Liver (tissue), 9 donors: Measurements from ENCODE around the gene DIPK1A. TPM values are rescaled to one million over a fixed set of nuclear protein-coding genes. Genes with fewer than 3 reads are reported as not detected.
"Not testable (repeated sequence)": the region's sequence is repeated elsewhere in the genome, so short reads cannot be mapped to it uniquely, and the experiment has no call there.

Experiments used
- DNase-seq: peaks from one replicate; pipeline ENCODE4 v3.0.0-alpha.2; 2017; ENCODE audit warnings: low spot score
- H3K27ac ChIP-seq, 2 donors: one replicate each; pipeline ENCODE4 v1.7.0; 2013; ENCODE audit warnings: inconsistent platforms in 2 of 2, low read length in 2 of 2, control low read depth in 1 of 2, low read depth in 1 of 2, mild to moderate bottlenecking in 1 of 2
- H3K27me3 ChIP-seq, 4 donors: one replicate each; pipeline versions ENCODE4 v1.6.1 to v1.7.0; 2013; ENCODE audit warnings: low read length in 3 of 4, inconsistent platforms in 1 of 4, mild to moderate bottlenecking in 1 of 4, moderate library complexity in 1 of 4; ENCODE audit not compliant: control insufficient read depth in 4 of 4, insufficient read depth in 4 of 4
- H3K36me3 ChIP-seq, 4 donors: one replicate each; pipeline versions ENCODE4 v1.6.1 to v1.7.0; 2013; ENCODE audit warnings: low read length in 3 of 4, mild to moderate bottlenecking in 3 of 4, low read depth in 1 of 4, moderate library complexity in 1 of 4; ENCODE audit not compliant: control insufficient read depth in 4 of 4, insufficient read depth in 3 of 4
- H3K4me1 ChIP-seq, 4 donors: one replicate each; pipeline versions ENCODE4 v1.6.1 to v1.7.0; 2013; ENCODE audit warnings: low read length in 3 of 4, mild to moderate bottlenecking in 3 of 4, moderate library complexity in 1 of 4; ENCODE audit not compliant: control insufficient read depth in 4 of 4, insufficient read depth in 4 of 4
- H3K4me3 ChIP-seq, 3 donors: one replicate each; pipeline versions ENCODE4 v1.6.1 to v1.7.0; 2013; ENCODE audit warnings: low read length in 3 of 3, control low read depth in 1 of 3, low read depth in 1 of 3, mild to moderate bottlenecking in 1 of 3
- H3K9ac ChIP-seq, 2 donors: one replicate each; pipeline ENCODE4 v1.7.0; 2013; ENCODE audit warnings: low read length in 2 of 2, mild to moderate bottlenecking in 2 of 2, moderate library complexity in 2 of 2, control low read depth in 1 of 2, low read depth in 1 of 2
- H3K9me3 ChIP-seq, 4 donors: one replicate each; pipeline versions ENCODE4 v1.6.1 to v1.7.0; 2013; ENCODE audit warnings: low read length in 3 of 4; ENCODE audit not compliant: control insufficient read depth in 4 of 4
- CTCF ChIP-seq: fragments of 150-350 bp; IDR thresholded peaks from 2 replicates; pipeline ENCODE4 v1.5.1; 2017; ENCODE audit warnings: improper control_type of control experiment, low read depth, low read length; ENCODE audit not compliant: missing input control
- FOXA1 ChIP-seq: IDR thresholded peaks from 2 replicates; pipeline ENCODE4 v1.6.1; 2016; ENCODE audit warnings: antibody characterized with exemption
- FOXA2 ChIP-seq: IDR thresholded peaks from 2 replicates; pipeline ENCODE4 v1.6.1; 2016; ENCODE audit warnings: antibody characterized with exemption
- HNF4A ChIP-seq, 2 donors: conservative IDR thresholded peaks; 2 replicates each; pipeline ENCODE4 v1.6.1; 2016; ENCODE audit warnings: antibody characterized with exemption in 2 of 2, mild to moderate bottlenecking in 2 of 2
- HNF4G ChIP-seq: IDR thresholded peaks from 2 replicates; pipeline ENCODE4 v1.6.1; 2016; ENCODE audit warnings: antibody characterized with exemption
- MAX ChIP-seq: IDR thresholded peaks from 2 replicates; pipeline ENCODE4 v1.6.1; 2016; ENCODE audit warnings: antibody characterized with exemption
- RAD21 ChIP-seq, 2 donors: IDR thresholded peaks; 2 replicates each; pipeline ENCODE4 v1.6.1; 2016; ENCODE audit warnings: antibody characterized with exemption in 2 of 2, mild to moderate bottlenecking in 2 of 2
- REST ChIP-seq: IDR thresholded peaks from 2 replicates; pipeline ENCODE4 v1.6.1; 2016; ENCODE audit warnings: antibody characterized with exemption, mild to moderate bottlenecking
- RXRA ChIP-seq, 2 donors: IDR thresholded peaks; 2 replicates each; pipeline ENCODE4 v1.6.1; 2017 to 2018; ENCODE audit warnings: antibody characterized with exemption in 2 of 2, mild to moderate bottlenecking in 1 of 2
- SP1 ChIP-seq: IDR thresholded peaks from 2 replicates; pipeline ENCODE4 v1.6.1; 2018; ENCODE audit warnings: antibody characterized with exemption, mild to moderate bottlenecking
- WGBS: extraction: QIAGEN DNeasy Blood & Tissue Kit; methylation state at CpG from one replicate; pipeline ENCODE4 v1.1.7; 2013; 5-methylcytosine and 5-hydroxymethylcytosine counted together
- polyA plus RNA-seq, 2 donors: library from polyadenylated mRNA; stranded (reverse) in 1 of 2; unstranded in 1 of 2; fragments of 200-250 nt in 1 of 2; fragments of >200 nt in 1 of 2; fragmentation: Nextera tagmentation in 1 of 2; extraction: Ambion mirVana in 1 of 2; gene quantifications; one replicate each; pipeline versions ENCODE4 v1.2.1 to v1.2.3, GENCODE V29; 2013 to 2015
- total RNA-seq, 2 donors: library from RNA; depleted of rRNA; stranded (reverse); fragments of >200 nt; gene quantifications; one replicate each; pipeline ENCODE4 v1.2.3, GENCODE V29; 2014
- donor health status: healthy.
- donor health status: healthy.
- donor health status: healthy.
- donor health status: healthy.
- donor health status: healthy.

The DIPK1A gene
- total and polyA plus RNA-seq, 4 donors: 7.9 to 11.6 (median 10.2) TPM

- 75% methylated on average over 8 of the region's 8 CpGs for WGBS
- no peak for DNase-seq
- Histone ChIP-seq H3K9me3 (no peaks in the 10 kb centered on the region), H3K4me1 (no peaks in the 10 kb centered on the region), H3K4me3 (no peak overlapping the region), H3K27me3 (no peaks in the 10 kb centered on the region), H3K36me3 (no peaks in the 10 kb centered on the region), H3K27ac (no peak overlapping the region), H3K9ac (no peak overlapping the region)
- no peak for TF ChIP-seq SP1
Measured at GRCh38 chr1:92980732-92981647, 19.7 kb upstream of the DIPK1A start.

GRCh38 chr1:92975551-92976232 is 14.4 kb upstream of the DIPK1A start:
- Histone ChIP-seq H3K27ac (no peak overlapping the region), H3K27me3 (no peaks in the 10 kb centered on the region), H3K9me3 (no peaks in the 10 kb centered on the region), H3K36me3 (no peaks in the 10 kb centered on the region), H3K4me3 (no peak overlapping the region), H3K9ac (no peak overlapping the region), H3K4me1 (no peaks in the 10 kb centered on the region)
- 88% methylated on average over 7 of the region's 7 CpGs for WGBS
- no peak for DNase-seq
- TF ChIP-seq HNF4A (conservative IDR thresholded peaks at IDR 0.05) (no peak), RAD21 (IDR thresholded peaks at IDR 0.05) (no peak), RXRA (IDR thresholded peaks at IDR 0.05) (no peak), REST (no peak)

GRCh38 chr1:92974112-92974511 is 12.8 kb upstream of the DIPK1A start:
- 91% methylated on average over 5 of the region's 5 CpGs for WGBS
- H3K27me3 ChIP-seq, H3K9me3 ChIP-seq, H3K4me3 ChIP-seq, DNase-seq, H3K4me1 ChIP-seq, H3K9ac ChIP-seq, H3K27ac ChIP-seq, H3K36me3 ChIP-seq: not testable (repeated sequence)

- Histone ChIP-seq H3K27ac (no peak overlapping the region), H3K27me3 (no peaks in the 10 kb centered on the region), H3K36me3 (no peaks in the 10 kb centered on the region), H3K9me3 (no peaks in the 10 kb centered on the region), H3K9ac (no peak overlapping the region), H3K4me3 (no peak overlapping the region), H3K4me1 (no peaks in the 10 kb centered on the region)
- WGBS: 80% methylated on average over 6 of the region's 6 CpGs
- no peak for DNase-seq
- TF ChIP-seq MAX (no peak), FOXA2 (no peak), CTCF (no peak), FOXA1 (no peak), HNF4G (no peak), RXRA (IDR thresholded peaks at IDR 0.05) (no peak), SP1 (no peak), REST (no peak)
Measured at GRCh38 chr1:92973203-92973897, 12.1 kb upstream of the DIPK1A start.
